ENCODE data around the gene GARS1.

GARS1 gene

GRCh38 chr7:30655096-30655970 lies 60.7 kb downstream of the GARS1 start:
- DNase-seq (ENCODE audit: low spot score), result no peak

GRCh38 chr7:30656006-30656957 lies 61.6 kb downstream of the GARS1 start:
- no peak for DNase-seq (ENCODE audit: low spot score)

- DNase-seq (ENCODE audit: low spot score), result no peak
Observed at GRCh38 chr7:30657131-30657530, 62.5 kb downstream of the GARS1 start.

- no peak for DNase-seq (ENCODE audit: low spot score)
Observed at GRCh38 chr7:30658479-30659074, 63.9 kb downstream of the GARS1 start.

GRCh38 chr7:30659312-30659711 lies 64.6 kb downstream of the GARS1 start:
- DNase-seq (ENCODE audit: low spot score), result no peak

- no peak for DNase-seq (ENCODE audit: low spot score)
Observed at GRCh38 chr7:30660331-30661255, 65.9 kb downstream of the GARS1 start.

GRCh38 chr7:30661926-30662325 lies 67.2 kb downstream of the GARS1 start:
- DNase-seq (ENCODE audit: low spot score), result no peak

GRCh38 chr7:30662431-30662939 lies 67.8 kb downstream of the GARS1 start:
- no peak for DNase-seq (ENCODE audit: low spot score)

- DNase-seq (ENCODE audit: low spot score), result no peak
Observed at GRCh38 chr7:30663414-30663813, 68.7 kb downstream of the GARS1 start.

- no peak for DNase-seq (ENCODE audit: low spot score)
Observed at GRCh38 chr7:30664184-30664885, 69.7 kb downstream of the GARS1 start.

- no peak for DNase-seq (ENCODE audit: low spot score)
Observed at GRCh38 chr7:30665043-30665442, 70.4 kb downstream of the GARS1 start.

- DNase-seq (ENCODE audit: low spot score), result no peak
Observed at GRCh38 chr7:30665449-30665848, 70.8 kb downstream of the GARS1 start.

GRCh38 chr7:30667172-30667571 lies 72.5 kb downstream of the GARS1 start:
- DNase-seq (ENCODE audit: low spot score), result no peak

GRCh38 chr7:30668102-30668501 lies 73.4 kb downstream of the GARS1 start:
- no peak for DNase-seq (ENCODE audit: low spot score)

GRCh38 chr7:30671793-30672465 lies 77.3 kb downstream of the GARS1 start:
- DNase-seq (ENCODE audit: low spot score), result no peak

- DNase-seq (ENCODE audit: low spot score), result no peak
Observed at GRCh38 chr7:30674420-30674819, 79.7 kb downstream of the GARS1 start.

- DNase-seq (ENCODE audit: low spot score), result no peak
Observed at GRCh38 chr7:30674876-30675275, 80.2 kb downstream of the GARS1 start.

- DNase-seq (ENCODE audit: low spot score), result no peak
Observed at GRCh38 chr7:30678805-30679204, 84.1 kb downstream of the GARS1 start.

- no peak for DNase-seq (ENCODE audit: low spot score)
Observed at GRCh38 chr7:30679664-30680063, 85.0 kb downstream of the GARS1 start.

GRCh38 chr7:30681331-30681797 lies 86.7 kb downstream of the GARS1 start:
- DNase-seq (ENCODE audit: low spot score), result no peak
